Astrocyte of the cerebellum (primary cell): Measurements from ENCODE around the gene SPEF1.

Experiments used
- DNase-seq: peaks from one replicate; pipeline ENCODE4 v3.0.0-alpha.2; 2011; ENCODE audit warnings: low read depth
- H3K4me3 ChIP-seq: 2 replicates; pipeline ENCODE4 v1.5.1; 2011; ENCODE audit warnings: mild to moderate bottlenecking, low read depth, low read length, moderate library complexity
- CTCF ChIP-seq: IDR thresholded peaks from 2 replicates; pipeline ENCODE4 v1.5.1; 2012; ENCODE audit warnings: low read length, low read depth, moderate library complexity, mild to moderate bottlenecking; ENCODE audit errors: missing control alignments
- in situ Hi-C: cut with HindIII; loops from 2 replicates; pipeline ENCODE4 v1.10.0; 2017; ENCODE audit warnings: low sequenced_read_pairs

SPEF1 gene

GRCh38 chr20:3759316-3759823 is 21.9 kb downstream of the SPEF1 start:
- TF ChIP-seq CTCF: no peak
- no peak for DNase-seq
- H3K4me3 ChIP-seq: no peak overlapping the region
- in situ Hi-C loops: loop anchor here (5.0 kb wide), 1 partner anchor 52 kb away; no protein-coding TSS in a partner anchor

- DNase-seq: no peak
- H3K4me3 ChIP-seq: no peak overlapping the region
- in situ Hi-C loops: loop anchor here (5.0 kb wide), 1 partner anchor 51 kb away; no protein-coding TSS in a partner anchor
- TF ChIP-seq CTCF: no peak
These were observed 22.7 kb downstream of the SPEF1 start for GRCh38 chr20:3758566-3758965.

- H3K4me3 ChIP-seq: no peak overlapping the region
- in situ Hi-C loops: loop anchor here (5.0 kb wide), 1 partner anchor 50 kb away; no protein-coding TSS in a partner anchor
- TF ChIP-seq CTCF: no peak
- no peak for DNase-seq
These were observed 24.0 kb downstream of the SPEF1 start for GRCh38 chr20:3757268-3757667.

GRCh38 chr20:3755814-3756480 is 25.3 kb downstream of the SPEF1 start:
- in situ Hi-C loops: loop anchor here (5.0 kb wide), 1 partner anchor 49 kb away; no protein-coding TSS in a partner anchor

GRCh38 chr20:3755269-3755668 is 26.0 kb downstream of the SPEF1 start:
- no peak overlapping the region for H3K4me3 ChIP-seq
- in situ Hi-C loops: loop anchor here (5.0 kb wide), 1 partner anchor 48 kb away; no protein-coding TSS in a partner anchor
- no peak for DNase-seq
- no peak for TF ChIP-seq CTCF

More at GRCh38 chr20:3755814-3756480, 25.3 kb downstream of the SPEF1 start:
- DNase-seq: no peak
- no peak overlapping the region for H3K4me3 ChIP-seq
- TF ChIP-seq CTCF: no peak

GRCh38 chr20:3754276-3754630 is 27.0 kb downstream of the SPEF1 start:
- no peak for DNase-seq
- in situ Hi-C loops: no loop called here
- no peak overlapping the region for H3K4me3 ChIP-seq
- TF ChIP-seq CTCF: no peak
